ENCODE results near the gene MSH5.

Gene MSH5

DNA sequence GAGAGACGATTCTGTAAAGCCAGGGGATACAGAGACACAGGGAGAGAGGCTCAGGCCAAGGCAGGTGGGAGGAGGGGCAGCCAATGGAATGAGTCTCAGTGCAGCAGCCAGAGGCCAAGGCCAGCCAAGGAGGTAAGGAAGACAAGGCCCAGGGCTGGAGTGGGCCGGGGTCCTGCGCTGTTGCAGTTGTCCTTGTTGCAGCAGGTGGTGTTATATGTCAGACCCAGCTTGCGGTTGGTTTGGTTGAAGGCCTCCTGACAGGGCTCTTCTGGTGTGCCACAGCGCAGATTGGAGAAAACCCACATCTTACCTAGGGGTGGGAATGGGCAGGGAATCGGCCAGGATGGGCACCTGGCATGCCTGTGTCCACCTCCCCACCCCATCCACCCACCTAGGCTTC, 20.8 kb upstream of the MSH5 start:
- H3K27ac Mint-ChIP-seq = no peak overlapping the region
- CTCF ChIA-PET = no interaction called here
- DNase-seq = no peak
- no peaks in the 10 kb centered on the region for H3K36me3 Mint-ChIP-seq
- H3K27me3 Mint-ChIP-seq = peaks cover 39% of the 10 kb centered on the region
- no peaks in the 10 kb centered on the region for H3K9me3 Mint-ChIP-seq
- peaks cover 12% of the 10 kb centered on the region for H3K4me1 Mint-ChIP-seq
- H3K4me3 Mint-ChIP-seq = no peak overlapping the region

DNA sequence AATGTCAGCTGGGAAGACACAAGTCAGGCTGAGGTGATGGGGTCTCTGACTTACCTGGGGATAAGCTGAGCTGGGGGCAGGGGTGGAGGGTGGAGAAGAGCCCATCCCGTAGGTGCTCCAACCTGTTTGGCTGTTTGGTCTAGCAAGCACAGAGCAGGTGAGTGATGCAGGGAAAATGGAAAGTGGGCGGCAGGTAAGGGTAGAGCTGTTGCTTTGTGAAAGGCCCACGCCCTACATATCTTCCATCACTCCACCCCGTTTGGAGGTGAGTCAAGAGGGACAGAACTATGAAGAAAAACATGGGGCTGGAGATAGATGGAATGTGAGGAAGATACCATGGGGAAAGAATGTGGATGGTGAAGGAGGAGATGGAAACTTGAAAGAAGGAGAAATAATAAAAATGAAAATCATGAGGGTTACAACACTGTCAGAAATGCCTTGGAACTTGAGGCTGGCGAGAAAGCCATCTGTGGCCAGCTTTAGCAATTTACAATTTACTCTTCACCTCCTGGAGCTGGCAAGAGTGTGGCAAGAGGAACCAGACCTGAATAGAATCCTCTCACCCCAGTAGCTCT, 19.5 kb upstream of the MSH5 start:
- H3K4me3 Mint-ChIP-seq = no peak overlapping the region
- H3K9me3 Mint-ChIP-seq = no peaks in the 10 kb centered on the region
- peaks cover 30% of the 10 kb centered on the region for H3K27me3 Mint-ChIP-seq
- CTCF ChIA-PET = no interaction called here
- H3K4me1 Mint-ChIP-seq = peaks cover 11% of the 10 kb centered on the region
- no peaks in the 10 kb centered on the region for H3K36me3 Mint-ChIP-seq
- no peak overlapping the region for H3K27ac Mint-ChIP-seq
- no peak for DNase-seq

DNA sequence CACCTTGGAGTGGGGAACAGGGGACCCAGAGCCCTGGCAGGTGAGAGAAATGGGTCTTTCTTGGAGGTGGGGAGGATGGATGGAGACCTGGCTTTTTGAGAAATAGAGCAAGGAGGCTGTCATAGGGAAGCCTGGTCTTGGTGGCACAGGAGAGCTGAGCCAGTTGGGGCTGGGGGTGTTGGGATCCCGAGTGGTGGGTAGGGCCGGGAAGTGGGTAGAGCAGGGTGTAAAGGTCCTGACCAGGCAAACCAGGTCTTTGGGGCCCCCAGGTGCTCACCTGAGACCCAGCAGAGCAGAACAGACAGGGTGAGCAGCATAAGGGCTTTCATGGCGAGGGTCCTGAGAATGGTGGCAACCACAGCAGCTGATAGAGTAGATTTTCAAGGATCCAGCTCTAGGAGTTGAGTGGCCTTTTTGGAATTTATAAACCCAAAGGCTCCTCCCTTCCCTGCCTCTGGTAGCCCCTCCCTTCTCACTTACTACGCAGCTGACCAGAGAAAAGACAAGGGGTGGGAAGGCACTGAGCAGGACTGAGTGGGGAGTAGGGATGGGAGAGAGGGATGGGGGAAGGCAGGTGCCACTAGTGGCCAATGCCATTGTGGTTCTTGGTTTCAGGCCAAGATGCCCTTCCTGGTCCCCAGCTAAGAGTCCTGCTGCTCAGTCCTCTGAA, 18.3 kb upstream of the MSH5 start, which contains the start of gene LY6G6C:
Gene LY6G6C, minus strand, starts transcription at position 396 of the 670 bp plus-strand sequence. Its CDS starts 67 bp downstream, at position 329.
- Mint-ChIP-seq H3K27me3 (peaks cover 30% of the 10 kb centered on the region), H3K4me1 (peaks cover 22% of the 10 kb centered on the region), H3K9me3 (no peaks in the 10 kb centered on the region), H3K27ac (no peak within 1 kb of the TSS), H3K4me3 (no peak within 1 kb of the TSS), H3K36me3 (peaks cover 8% of the 10 kb centered on the region)
- no peak for DNase-seq
- CTCF ChIA-PET = interaction anchor here (1.3 kb wide), 1 partner anchor 49 kb away, joined by 3 read pairs; no protein-coding TSS in a partner anchor

DNA sequence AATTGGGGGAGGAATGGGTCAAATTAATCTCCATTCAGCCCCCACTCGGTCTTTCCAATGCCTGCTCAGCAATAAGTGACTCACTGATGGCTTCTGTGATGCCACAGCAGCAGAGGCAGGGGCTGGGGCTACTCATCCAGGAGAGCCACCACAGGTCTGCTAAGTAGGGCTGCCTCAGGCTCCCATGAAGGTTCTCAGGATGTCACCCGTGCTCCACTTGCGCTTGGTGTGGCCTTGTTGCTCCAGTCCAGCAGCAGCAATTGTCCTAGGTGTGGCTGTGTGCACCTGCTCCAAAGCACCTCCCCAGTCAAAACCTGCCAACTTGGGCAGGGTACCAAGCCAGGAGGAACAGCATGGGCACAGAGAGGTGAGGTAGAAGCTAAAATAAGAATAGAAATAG, 17.6 kb upstream of the MSH5 start:
- no peak overlapping the region for H3K4me3 Mint-ChIP-seq
- H3K4me1 Mint-ChIP-seq = peaks cover 28% of the 10 kb centered on the region
- H3K9me3 Mint-ChIP-seq = no peaks in the 10 kb centered on the region
- DNase-seq = no peak
- peaks cover 29% of the 10 kb centered on the region for H3K27me3 Mint-ChIP-seq
- CTCF ChIA-PET = interaction anchor here (1.3 kb wide), 1 partner anchor 48 kb away, joined by 3 read pairs; no protein-coding TSS in a partner anchor
- no peak overlapping the region for H3K27ac Mint-ChIP-seq
- H3K36me3 Mint-ChIP-seq = peaks cover 15% of the 10 kb centered on the region

DNA sequence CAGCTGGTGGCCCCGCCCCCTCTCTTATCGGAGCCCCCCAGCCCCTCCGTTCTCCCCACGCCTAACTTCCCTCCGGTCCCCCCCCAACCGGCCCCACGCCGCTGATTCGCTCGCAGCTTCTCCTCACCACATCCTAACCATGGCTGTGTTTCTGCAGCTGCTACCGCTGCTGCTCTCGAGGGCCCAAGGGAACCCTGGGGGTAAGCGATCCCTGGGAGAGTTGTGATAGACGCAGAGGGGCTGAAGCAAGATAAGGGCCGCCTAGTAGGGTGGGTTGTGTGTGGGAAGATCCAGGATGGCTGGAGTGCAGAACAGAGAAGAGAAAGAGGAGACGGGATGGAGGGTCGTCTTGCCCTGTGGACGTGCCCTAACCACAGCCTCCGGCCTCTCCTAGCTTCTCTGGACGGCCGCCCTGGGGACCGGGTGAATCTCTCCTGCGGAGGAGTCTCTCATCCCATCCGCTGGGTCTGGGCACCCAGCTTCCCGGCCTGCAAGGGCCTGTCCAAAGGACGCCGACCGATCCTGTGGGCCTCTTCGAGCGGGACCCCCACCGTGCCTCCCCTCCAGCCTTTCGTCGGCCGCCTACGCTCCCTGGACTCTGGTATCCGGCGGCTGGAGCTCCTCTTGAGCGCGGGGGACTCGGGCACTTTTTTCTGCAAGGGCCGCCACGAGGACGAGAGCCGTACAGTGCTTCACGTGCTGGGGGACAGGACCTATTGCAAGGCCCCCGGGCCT, 16.4 kb upstream of the MSH5 start, which contains the start of gene MPIG6B:
Gene MPIG6B, plus strand, starts transcription at position 129 of the 735 bp plus-strand sequence. Its CDS starts 11 bp downstream, at position 140.
- CTCF ChIA-PET = interaction anchor here (0.9 kb wide), 1 partner anchor 103 kb away, joined by 3 read pairs; no protein-coding TSS in a partner anchor
- no peak for DNase-seq
- Mint-ChIP-seq H3K9me3 (no peaks in the 10 kb centered on the region), H3K27me3 (peaks cover 22% of the 10 kb centered on the region), H3K36me3 (peaks cover 22% of the 10 kb centered on the region), H3K4me3 (no peak within 1 kb of the TSS), H3K27ac (peak within 1 kb of the TSS; percentile 20), H3K4me1 (peaks cover 39% of the 10 kb centered on the region)

DNA sequence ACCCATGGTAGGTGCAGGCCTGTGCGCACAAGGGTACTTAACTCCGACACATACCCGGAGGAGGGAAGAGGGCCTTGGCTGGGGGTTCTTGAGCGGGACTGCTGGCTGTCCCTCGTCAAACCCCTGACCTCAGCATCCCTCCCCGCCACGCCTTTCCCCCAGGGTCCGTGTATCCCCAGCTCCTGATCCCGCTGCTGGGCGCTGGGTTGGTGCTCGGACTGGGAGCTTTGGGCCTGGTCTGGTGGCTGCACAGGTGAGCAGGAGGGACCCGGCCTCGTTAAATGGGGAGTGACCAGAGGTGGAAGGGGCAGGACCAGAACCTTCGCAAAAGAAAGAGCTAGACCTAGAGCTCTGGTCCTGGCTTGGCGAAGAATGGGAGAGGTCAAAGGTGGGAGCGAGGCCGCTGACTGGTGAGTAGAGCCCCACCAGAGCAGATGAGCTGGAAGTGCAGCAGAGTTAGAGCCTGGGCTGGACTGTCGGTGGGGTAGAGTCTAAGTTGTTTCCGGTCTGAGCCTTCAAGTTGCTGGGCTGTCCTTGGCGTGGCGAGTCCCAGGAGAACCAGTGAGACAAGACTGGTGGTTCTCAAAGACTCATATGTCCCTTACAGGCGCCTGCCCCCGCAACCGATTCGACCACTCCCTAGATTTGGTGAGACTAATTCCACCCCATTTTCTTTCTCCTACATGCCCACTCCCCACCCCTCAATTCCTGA, 15.7 kb upstream of the MSH5 start:
- CTCF ChIA-PET = interaction anchor here (0.9 to 2.0 kb wide), 2 partner anchors 46 to 102 kb away, joined by 3 to 6 read pairs; no protein-coding TSS in a partner anchor
- no peak for DNase-seq
- Mint-ChIP-seq H3K27ac (no peak overlapping the region), H3K36me3 (peaks cover 23% of the 10 kb centered on the region), H3K27me3 (peaks cover 22% of the 10 kb centered on the region), H3K4me3 (no peak overlapping the region), H3K9me3 (no peaks in the 10 kb centered on the region), H3K4me1 (peaks cover 46% of the 10 kb centered on the region)

DNA sequence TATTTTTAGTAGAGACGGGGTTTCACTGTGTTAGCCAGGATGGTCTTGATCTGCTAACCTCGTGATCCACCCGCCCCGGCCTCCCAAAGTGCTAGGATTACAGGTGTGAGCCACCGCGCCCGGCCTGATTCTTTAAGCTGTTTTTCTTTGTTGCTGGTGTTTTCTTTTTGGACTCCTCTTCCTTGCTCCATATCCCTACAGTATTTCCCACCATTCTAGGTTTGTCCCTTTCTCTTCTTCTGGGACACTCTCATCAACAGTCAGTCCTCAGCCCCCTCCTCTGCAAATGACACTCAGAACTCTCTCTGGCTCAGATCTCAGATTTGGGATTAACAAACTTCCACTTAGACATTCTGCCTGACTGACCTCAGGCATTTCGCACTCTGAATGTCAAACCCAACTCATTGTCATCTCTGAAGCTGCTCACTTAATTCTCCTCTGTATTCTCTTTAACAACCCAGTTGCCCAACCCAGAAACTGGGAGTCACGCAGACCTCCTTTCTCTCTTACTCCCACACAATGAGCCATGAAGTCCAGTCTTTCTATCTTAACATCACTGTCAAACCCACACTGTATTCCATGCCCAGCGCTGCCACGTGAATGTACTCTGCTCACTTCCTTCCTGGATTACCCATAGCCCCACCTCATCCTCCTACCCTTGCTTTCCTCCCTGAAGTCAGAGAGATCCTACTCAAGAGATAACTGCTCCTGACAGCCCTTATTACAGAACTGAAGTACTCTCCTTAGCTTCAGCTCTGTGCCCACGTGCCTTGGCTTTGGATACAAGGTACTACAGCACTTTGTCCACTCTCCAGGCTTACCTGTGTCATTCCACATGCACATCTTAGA, 14.1 kb upstream of the MSH5 start:
- no peak for DNase-seq
- peaks cover 60% of the 10 kb centered on the region for H3K4me1 Mint-ChIP-seq

DNA sequence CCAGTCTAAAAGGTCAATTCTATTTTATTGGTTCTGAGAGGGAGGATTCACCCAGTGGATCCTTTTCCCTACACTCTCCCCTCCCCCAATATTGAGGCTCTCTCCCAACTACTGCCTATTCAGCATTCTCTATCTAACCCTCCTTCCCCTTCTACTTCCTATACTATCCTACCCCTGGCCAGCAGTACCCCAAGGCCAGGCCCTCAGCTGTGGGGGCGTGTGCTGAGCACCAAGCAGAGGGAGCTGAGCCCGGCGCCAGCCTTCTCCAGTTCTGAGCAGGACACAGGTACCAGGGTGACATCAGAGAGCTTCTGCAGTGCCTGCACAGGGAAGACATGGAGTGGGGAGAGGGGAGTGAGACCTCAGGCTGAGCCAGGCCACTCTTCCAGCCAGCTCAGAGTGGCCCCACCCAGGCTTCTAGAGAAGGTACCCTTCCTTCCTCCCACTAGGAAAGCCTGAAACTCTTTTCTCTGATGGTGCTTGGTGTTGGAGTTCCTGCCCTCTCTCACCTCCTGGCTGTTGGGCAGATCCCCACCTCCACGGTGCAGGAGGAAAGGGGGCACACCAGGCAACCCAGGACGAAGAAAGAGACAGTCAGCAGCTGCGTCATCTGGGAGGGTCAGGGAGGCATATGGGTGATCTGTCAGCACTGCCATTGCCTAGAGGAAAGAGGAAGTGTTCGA, 12.6 kb upstream of the MSH5 start:
- DNase-seq = peak; percentile 51
- Mint-ChIP-seq H3K4me1 (peaks cover 71% of the 10 kb centered on the region), H3K27me3 (no peaks in the 10 kb centered on the region), H3K36me3 (peaks cover 46% of the 10 kb centered on the region), H3K9me3 (no peaks in the 10 kb centered on the region), H3K4me3 (peak overlapping the region; percentile 66), H3K27ac (peak overlapping the region; percentile 90)
- CTCF ChIA-PET = interaction anchor here (1.4 to 2.2 kb wide), 4 partner anchors 12 to 88 kb away, joined by 5 to 11 read pairs (median 7); partner anchors contain the start of genes ABHD16A, HSPA1A and HSPA1L

More for the DNA sequence above, 14.1 kb upstream of the MSH5 start:
- peaks cover 33% of the 10 kb centered on the region for H3K36me3 Mint-ChIP-seq
- H3K27me3 Mint-ChIP-seq = peaks cover 13% of the 10 kb centered on the region
- no peaks in the 10 kb centered on the region for H3K9me3 Mint-ChIP-seq
- H3K4me3 Mint-ChIP-seq = no peak overlapping the region
- peak overlapping the region; percentile 1 for H3K27ac Mint-ChIP-seq
- CTCF ChIA-PET = interaction anchor here (1.0 to 2.1 kb wide), 4 partner anchors 13 to 44 kb away, joined by 3 to 6 read pairs (median 6); partner anchors contain the start of gene ABHD16A

DNA sequence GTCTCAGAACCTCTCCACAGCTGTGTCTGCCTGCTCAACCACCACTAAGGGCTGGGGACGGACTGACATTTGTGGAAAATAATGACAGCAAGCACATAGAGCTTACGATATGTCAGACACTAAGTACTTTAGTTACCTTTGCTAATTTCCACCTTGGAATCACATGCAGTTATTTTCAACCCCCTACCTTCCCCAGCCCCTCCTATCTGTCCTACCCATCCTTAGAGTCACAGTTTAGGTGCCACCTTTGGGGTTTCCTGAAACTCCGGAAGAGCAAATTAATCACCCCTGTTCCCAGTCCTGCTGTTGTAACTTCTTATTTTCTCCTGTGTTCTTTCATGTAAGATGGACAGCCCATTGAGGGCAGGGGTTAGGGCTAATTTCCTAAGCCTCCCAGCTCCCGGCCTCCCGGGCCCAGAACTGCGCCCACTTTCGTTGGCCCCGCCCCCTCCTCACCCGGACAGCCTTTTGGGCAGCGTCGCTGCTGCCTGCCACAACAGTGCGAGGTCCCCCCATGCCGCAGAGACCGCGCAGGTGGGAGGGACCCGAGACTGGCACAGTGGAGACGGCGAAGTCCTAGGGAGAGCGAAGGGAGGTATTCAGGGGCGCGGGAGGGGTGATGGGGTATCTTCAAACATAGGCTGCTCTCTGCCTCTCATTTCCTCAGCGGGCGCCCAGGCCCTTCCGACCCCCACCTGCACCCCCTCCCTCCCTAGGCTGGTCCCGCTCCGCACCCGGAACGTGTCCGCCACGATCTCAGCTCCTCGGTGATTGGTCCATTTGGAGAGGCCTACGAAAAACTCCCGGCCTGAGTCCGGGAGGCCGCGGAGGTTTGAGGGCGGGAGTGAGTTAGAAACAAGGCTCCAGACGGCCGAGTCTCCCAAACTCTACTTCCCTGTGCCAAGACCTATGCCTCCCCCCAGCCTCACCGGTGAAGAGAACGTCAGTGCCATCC, 11.8 kb upstream of the MSH5 start:
- Mint-ChIP-seq H3K27ac (peak overlapping the region; percentile 90), H3K36me3 (peaks cover 47% of the 10 kb centered on the region), H3K4me1 (peaks cover 71% of the 10 kb centered on the region), H3K27me3 (no peaks in the 10 kb centered on the region), H3K9me3 (no peaks in the 10 kb centered on the region), H3K4me3 (peak overlapping the region; percentile 88)
- CTCF ChIA-PET = interaction anchor here (1.4 to 2.7 kb wide), 7 partner anchors 10 to 103 kb away, joined by 5 to 16 read pairs (median 9); partner anchors contain the start of genes ABHD16A, HSPA1A, HSPA1L and LSM2
- DNase-seq = no peak

DNA sequence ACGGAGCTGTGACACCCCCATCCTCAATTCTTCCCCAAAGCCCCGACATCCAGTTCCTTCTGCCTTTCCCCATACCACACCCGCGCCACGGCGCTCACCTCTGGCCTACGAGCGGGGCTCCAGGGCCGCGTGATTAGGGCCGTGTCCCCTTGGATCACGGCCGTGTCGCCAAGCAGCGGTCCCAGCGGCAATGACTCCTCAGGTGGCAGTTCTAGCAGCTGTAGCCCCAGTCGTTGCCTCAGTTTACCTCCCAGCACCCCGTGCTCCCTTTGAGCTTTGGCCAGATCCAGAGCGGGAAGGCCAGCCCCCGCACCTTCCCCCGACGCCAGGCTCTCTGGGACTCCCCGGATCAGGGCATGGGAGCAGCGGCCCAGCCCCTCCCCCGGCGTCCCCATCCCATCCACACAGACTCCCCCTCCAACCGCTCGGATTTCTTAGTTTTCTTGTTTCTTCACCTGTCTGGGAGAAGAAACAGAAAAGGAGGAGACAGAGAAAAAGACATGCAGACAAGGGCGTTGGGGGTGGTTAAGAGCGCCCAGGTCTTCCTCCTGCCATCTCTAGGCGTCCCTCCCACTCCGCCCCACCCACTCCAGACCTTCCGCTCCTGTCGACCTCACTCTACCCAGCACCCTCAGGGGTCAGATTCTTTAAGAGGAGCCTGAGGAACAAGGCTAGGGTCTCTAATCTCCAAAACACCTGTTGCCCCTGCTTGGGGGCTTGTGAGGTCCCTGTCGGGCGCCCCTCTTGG, 10.9 kb upstream of the MSH5 start, which contains the start of gene DDAH2:
Gene DDAH2, minus strand, starts transcription at position 533 of the 748 bp plus-strand sequence. Its CDS starts 138 bp downstream, at position 395.
- Mint-ChIP-seq H3K4me3 (peak within 1 kb of the TSS; percentile 88), H3K9me3 (no peaks in the 10 kb centered on the region), H3K27me3 (no peaks in the 10 kb centered on the region), H3K4me1 (peaks cover 75% of the 10 kb centered on the region), H3K36me3 (peaks cover 57% of the 10 kb centered on the region), H3K27ac (peak within 1 kb of the TSS; percentile 90)
- DNase-seq = no peak
- CTCF ChIA-PET = interaction anchor here (0.6 to 5.4 kb wide), 10 partner anchors 9 to 104 kb away, joined by 3 to 23 read pairs (median 6); partner anchors contain the start of genes GPANK1, HSPA1B, LSM2 and MSH5

DNA sequence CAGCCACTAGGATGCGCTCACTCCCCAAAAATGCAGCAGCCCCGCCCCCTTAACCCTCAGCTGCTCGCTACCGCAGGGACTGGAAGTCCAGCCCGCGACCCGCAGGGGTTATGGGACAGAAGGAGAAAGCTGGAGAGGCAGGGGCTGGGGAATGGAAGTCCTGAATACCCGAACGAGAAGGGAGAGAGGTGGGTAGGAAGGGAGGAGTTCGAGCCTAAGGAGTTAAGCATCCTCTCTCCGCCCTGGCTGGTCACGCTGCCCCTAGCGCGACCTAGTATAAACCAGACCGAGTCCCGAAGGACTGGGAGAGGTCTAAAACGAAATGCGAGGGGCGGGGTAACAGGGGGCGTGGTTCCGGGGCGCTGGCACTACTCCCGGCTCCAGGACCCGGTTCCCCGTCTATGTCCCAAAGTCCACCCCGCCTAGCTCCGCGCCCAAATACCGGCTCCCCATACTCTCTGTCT, 10.3 kb upstream of the MSH5 start:
- Mint-ChIP-seq H3K4me1 (peaks cover 77% of the 10 kb centered on the region), H3K4me3 (peak overlapping the region; percentile 88), H3K36me3 (peaks cover 61% of the 10 kb centered on the region), H3K27me3 (no peaks in the 10 kb centered on the region), H3K27ac (peak overlapping the region; percentile 69), H3K9me3 (no peaks in the 10 kb centered on the region)
- CTCF ChIA-PET = interaction anchor here (0.6 to 5.4 kb wide), 13 partner anchors 9 to 103 kb away, joined by 3 to 23 read pairs (median 5); partner anchors contain the start of genes GPANK1, HSPA1B, LSM2 and LY6G5C
- DNase-seq = peak; percentile 87

Data from activated naive CD4-positive, alpha-beta T cell treated with anti-CD3 and anti-CD28 coated beads, Interleukin-2, amount 10 ng/mL, durations not matched to agents 7 days and 5 days (primary cell).